LNCAP (cell line): ENCODE data around the gene ENPP3.

Experiments used
- CTCF ChIP-seq: fragments of 450-650 bp; IDR thresholded peaks from 2 replicates; pipeline ENCODE4 v1.5.1; 2017; ENCODE audit warnings: mild to moderate bottlenecking

The ENPP3 gene

DNA sequence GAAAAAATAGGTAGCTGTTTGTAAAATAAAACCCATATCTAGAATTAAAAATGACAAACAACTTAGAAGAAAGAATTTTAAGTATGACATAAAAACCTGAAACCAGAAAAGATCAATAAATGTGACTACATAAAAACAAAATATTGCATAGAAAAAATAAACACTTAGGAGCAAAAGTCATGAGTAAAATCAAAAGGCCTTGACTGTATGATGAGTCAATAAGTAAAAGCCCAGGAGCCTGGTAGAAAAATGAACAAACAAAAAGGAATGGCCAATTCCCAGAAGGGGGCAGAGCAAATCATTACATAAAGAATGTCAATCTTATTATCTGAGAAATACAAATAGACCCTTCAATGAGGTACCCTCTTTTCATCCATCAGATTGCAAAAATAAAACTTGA, 150.0 kb downstream of the ENPP3 start:
- TF ChIP-seq CTCF, result no peak

- no peak for TF ChIP-seq CTCF
These were observed 150.9 kb downstream of the ENPP3 start for GRCh38 chr6:131787766-131788712.

DNA sequence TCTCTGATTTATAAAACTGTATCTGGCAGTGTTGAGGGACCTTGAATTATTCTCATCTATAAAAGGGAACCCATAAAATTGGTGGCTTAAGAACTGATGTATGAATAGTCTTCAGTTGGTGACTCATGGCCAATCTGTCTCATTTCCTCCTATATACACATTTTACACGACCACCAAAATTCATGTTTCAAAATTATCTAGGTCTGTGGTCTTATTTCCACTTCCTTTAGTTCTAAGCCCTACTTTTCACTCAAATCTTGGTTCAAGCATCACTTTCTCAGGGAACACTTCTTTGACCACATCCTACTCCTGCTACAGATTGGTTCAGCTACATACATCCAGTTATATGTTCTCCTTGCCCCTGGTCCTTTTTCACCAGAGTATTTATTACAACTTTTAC, 152.1 kb downstream of the ENPP3 start:
- no peak for TF ChIP-seq CTCF

DNA sequence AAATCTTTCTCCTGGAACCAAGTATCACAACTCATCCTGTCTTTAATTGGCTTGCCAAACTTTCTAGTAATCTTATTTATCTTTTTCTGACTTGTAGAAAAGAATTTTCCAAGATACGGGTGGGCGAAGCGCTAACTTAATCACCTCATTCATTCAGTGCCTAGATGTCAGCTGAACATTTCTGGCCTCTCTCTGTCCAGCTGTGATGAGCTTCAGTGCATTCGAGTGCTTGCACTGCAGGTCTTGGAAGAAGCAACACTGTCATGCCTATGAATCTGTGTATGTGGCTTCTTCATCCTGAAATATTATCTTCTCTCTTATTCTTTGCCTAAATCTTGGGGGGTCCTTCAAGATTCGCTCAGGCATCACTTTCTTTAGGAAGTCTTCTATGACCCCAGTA, 154.4 kb downstream of the ENPP3 start:
- TF ChIP-seq CTCF, result no peak

DNA sequence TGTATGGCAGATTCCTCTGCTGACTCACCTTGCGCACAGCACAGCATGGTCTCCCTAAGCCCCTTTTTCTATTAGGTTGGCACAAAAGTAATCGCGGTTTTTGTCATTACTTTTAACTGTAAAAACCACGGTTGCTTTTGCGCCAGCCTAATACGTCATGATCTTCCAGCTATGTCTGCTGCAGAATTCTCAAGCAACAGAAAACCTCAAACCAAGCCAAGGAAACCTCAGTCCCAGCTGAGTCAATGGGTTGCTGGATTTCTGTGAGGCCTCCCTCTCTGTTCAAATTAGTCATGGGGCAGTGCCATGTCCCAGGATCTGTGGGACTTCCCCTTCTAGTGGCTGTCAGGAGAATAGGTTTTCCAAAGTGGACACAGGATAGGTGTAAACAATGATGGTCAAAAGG, 155.0 kb downstream of the ENPP3 start:
- no peak; the same call in 1 of the 2 replicates for TF ChIP-seq CTCF

- no peak for TF ChIP-seq CTCF
These were observed 158.3 kb downstream of the ENPP3 start for GRCh38 chr6:131795366-131795765.
